Measurements from ENCODE around the gene LMLN.
"Not testable (repeated sequence)": the region's sequence is repeated elsewhere in the genome, so short reads cannot be mapped to it uniquely, and the experiment has no call there.

Gene LMLN, protein sequence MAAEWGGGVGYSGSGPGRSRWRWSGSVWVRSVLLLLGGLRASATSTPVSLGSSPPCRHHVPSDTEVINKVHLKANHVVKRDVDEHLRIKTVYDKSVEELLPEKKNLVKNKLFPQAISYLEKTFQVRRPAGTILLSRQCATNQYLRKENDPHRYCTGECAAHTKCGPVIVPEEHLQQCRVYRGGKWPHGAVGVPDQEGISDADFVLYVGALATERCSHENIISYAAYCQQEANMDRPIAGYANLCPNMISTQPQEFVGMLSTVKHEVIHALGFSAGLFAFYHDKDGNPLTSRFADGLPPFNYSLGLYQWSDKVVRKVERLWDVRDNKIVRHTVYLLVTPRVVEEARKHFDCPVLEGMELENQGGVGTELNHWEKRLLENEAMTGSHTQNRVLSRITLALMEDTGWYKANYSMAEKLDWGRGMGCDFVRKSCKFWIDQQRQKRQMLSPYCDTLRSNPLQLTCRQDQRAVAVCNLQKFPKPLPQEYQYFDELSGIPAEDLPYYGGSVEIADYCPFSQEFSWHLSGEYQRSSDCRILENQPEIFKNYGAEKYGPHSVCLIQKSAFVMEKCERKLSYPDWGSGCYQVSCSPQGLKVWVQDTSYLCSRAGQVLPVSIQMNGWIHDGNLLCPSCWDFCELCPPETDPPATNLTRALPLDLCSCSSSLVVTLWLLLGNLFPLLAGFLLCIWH

GRCh38 chr3:197959891-197960693 is at the start of gene LMLN:
TSS of gene LMLN (plus strand) at chr3:197960217. CDS start at chr3:197960246, 29 bp downstream.
- DNase-seq (ENCODE audit: low read depth in 2 of 2), result peak; percentile 91 to 92

DNA sequence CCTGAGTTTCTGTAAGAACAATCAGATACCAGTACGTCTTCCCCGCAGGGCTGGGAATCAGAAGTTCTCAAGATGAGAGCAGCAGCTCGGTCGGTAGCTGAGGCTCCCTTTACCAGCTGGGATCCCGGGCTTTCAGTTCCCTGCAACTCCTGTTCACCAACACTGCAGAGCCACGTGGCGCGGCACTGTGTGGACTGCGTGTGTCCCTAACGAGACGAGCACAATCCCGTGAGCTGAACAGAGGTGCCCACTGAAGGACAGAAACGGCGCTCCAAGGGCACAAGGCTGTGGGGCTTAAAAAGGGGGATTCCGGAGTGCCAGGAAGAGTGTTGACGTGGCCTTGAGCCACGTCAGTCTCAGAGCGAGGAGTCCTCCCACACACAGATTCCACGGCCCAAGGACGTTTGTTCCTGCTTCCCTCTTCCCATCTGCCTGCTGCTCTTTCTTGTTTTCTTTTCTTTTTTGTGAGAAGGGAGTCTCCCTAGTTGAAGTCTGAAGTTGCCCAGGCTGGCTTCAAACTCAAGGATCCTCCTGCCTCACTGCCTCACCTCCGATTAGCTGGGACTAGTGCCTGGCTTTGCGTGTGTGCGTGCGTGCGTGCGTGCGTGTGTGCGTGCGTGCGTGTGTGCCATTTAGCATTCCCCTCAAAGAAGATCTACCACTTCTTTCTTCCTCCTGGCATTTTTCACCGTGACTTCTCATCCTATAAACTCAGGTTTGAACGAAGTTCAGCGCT is 47.1 kb upstream of the LMLN start:
- no peak for DNase-seq (ENCODE audit: low read depth in 2 of 2)

- DNase-seq (ENCODE audit: low read depth in 2 of 2), result no peak
Observed at GRCh38 chr3:197913641-197914380, 46.2 kb upstream of the LMLN start.

- DNase-seq (ENCODE audit: low read depth in 2 of 2), result not testable (repeated sequence)
Observed at GRCh38 chr3:197921429-197922275, 38.4 kb upstream of the LMLN start.

- no peak for DNase-seq (ENCODE audit: low read depth in 2 of 2)
Observed at GRCh38 chr3:197926418-197926817, 33.6 kb upstream of the LMLN start.

DNA sequence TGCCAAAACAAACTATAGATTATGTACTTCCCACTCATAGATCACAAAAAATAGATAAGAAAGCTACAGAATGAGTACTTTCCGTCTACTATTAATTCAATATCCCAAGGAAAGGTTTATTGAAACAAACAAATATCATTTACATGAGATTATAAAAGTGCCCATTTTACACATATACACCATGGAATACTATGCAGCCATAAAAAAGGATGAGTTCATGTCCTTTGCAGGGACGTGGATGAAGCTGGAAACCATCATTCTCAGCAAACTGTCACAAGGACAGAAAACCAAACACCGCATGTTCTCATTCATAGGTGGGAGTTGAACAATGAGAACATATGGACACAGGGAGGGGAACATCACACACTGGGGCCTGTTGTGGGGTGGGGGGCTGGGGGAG is 32.4 kb upstream of the LMLN start:
- not testable (repeated sequence) for DNase-seq (ENCODE audit: low read depth in 2 of 2)

- no peak for DNase-seq (ENCODE audit: low read depth in 2 of 2)
Observed at GRCh38 chr3:197936819-197937384, 23.1 kb upstream of the LMLN start.

DNA sequence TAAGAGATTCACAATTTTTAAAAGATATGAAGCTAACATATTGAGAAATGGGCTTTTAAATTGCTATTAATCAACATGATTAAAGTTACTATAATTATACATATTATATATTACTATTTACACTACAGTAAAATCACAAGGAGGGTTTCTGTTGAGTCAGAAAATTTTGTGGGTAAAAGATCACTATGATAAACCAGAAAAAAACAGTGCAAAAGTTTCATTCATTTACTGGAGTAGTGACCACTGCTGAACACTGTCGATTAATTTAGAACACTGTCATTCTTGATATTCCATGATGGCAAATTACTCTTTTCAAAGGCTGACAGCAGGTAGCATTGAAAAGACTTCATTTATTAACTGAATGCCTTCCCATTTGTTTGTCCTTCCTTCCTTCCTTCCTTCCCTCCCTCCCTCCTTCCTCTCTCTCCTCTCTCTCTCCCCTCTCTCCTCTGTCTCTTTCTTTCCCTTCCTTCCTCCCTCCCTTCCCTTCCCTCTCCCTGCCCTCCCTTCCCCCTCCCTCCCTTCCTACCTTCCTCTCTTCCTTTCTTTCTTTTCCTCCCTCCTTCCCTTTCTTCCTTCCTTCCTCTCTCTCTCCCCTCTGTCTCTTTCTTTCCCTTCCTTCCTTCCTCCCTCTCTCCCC is 19.2 kb upstream of the LMLN start:
- DNase-seq (ENCODE audit: low read depth in 2 of 2), result no peak

DNA sequence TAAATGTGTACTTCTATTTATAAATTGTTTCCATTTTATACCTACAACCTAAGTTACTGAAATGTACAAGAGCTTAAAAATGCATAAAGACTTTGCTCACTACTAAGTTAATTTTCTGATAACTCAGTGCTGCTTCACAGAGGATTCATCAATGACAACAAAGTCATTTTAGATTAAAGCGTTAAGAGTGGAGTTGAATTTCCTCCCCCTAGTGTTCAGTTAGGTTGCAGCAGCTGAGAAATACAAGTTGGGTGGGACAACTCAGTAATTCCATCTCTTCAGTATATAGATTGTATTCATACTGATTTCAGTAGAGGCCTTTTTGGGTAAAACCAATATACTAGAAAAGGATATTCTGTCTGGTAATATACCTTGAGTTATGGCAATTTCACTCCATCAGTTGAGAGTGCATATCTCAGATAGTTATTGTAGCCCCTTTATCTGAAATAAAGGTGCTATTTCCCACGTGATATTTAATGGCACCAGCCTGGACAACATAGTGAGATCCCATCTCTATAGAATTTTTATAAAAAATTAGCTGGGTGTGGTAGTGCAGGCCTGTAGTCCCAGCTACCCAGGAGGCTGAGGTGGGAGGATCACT is 17.0 kb upstream of the LMLN start:
- DNase-seq (ENCODE audit: low read depth in 2 of 2), result no peak

DNA sequence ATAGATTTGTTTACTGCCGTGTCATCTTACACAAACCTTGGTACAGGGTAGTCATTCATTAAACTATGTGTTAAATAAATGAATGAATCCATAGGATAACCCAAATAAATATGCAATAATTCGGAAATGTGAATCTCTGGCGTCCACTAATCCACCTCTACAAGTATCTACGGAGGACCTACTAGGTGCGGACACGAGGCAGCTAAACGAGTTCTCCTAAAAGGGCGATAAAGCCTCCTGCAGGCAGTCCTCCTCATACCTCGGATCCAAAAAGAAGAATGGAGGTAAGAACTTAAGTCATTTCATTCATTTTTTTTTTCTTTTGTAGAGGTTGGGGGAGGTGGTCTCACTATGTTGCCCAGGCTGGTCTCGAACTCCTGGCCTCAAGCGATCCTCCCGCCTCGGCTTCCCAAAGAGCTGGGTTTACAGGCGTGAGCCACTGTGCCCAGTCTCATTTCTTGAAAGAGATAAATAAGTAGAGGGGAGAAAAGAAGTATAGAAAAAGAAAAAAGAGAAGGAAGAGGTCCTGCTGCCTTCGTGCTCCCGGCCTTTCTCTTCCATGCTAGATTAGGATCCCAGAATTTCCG is 10.7 kb upstream of the LMLN start:
- no peak for DNase-seq (ENCODE audit: low read depth in 2 of 2)

GRCh38 chr3:197949778-197950676 is 10.0 kb upstream of the LMLN start, which contains the start of gene RPL35A:
TSS of gene RPL35A (plus strand) at chr3:197950190. CDS start at chr3:197950968, 778 bp downstream.
- peak; percentile 67 to 69 for DNase-seq (ENCODE audit: low read depth in 2 of 2)

DNA sequence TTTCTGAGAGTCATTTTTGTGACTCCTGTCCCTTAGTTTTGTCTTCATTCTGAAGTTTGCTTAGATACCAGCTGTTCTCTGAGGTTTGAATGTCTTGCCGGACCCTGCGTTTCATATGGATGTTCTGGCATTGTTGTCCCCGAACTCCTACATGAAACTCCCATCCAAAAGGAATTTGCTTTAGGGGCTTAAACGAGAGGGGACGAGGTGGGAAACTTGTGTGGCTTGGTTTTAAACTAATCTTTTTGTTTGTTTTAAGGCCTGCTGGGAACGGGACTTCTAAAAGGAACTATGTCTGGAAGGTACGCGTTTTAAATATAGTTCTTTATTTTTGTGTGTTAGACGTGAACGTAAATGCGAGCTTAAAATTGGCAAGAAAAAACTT is 9.3 kb upstream of the LMLN start:
- DNase-seq (ENCODE audit: low read depth in 2 of 2), result no peak

DNA sequence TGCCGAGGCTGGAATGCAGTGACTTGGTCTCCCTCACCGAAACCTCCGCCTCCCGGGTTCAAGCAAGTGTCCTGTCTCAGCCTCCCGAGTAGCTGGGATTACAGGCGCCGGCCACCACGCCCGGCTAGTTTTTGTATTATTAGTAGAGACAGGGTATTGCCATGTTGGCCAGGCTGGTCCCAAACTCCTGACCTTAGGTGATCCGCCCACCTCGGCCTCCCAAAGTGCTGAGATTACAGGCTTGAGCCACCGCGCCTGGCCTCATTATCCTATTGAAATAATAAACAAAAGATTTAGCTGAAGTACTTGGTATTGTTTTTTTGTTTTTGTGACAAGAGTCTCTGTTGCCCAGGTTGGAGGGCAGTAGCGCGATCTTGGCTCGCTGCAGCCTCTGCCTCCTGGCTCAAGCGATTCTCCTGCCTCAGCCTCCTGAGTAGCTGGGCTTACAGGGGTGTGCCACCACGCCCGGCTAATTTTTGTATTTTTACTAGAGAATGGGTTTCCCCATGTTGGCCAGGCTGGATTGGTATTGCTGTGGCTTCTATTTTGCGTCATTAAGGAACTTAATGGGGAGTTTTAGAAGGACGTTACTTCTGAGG is 8.5 kb upstream of the LMLN start:
- DNase-seq (ENCODE audit: low read depth in 2 of 2), result no peak

DNA sequence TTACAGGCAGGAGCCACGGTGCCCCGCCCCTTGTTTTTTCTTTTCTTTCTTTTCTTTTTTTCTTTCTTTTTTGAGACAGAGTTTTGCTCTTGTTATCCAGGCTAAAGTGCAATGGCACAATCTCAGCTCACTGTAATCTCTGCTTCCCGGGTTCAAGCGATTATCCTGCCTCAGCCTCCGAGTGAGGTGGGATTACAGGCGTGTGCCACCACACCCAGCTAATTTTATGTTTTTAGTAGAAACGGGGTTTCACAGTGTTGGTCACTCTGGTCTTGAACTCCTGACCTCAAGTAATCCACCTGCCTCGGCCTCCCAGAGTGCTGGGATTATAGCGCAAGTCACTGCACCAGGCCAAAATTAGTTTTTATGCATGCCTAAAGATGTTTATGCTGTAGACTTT is 7.6 kb upstream of the LMLN start:
- DNase-seq (ENCODE audit: low read depth in 2 of 2), result no peak

DNA sequence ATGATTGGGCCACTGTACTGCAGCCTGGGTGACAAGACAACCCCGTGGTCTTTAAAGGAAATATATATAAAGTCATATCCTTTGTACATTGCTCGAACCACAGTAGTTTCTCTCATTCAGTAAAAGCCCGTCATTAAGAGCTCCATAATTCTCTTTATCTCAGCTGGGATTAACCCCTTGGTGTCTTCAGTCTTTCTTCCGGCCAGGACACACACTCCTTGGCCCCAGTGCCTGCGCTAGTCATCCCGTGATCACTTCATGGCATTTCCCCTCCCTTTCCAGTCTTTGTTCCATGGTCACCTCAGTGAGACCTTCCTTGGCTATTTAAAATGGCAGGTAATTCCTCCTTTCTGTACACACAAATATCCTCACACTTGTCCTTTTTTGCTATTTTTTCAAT is 6.7 kb upstream of the LMLN start:
- DNase-seq (ENCODE audit: low read depth in 2 of 2), result no peak

DNA sequence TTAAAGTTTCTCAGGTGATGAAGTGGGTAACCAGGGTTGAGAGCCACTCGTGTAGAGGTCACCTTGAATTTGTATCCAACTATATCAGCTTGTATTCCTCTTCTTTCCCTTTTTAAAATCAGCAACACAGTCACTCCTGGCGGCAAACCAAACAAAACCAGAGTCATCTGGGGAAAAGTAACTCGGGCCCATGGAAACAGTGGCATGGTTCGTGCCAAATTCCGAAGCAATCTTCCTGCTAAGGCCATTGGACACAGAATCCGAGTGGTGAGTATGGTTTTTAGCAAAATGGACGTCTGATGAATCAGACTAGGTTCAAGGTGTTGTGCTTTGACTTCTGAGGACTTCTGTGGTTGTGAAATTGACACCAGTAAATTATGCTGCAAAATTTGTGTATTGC is 6.1 kb upstream of the LMLN start:
- DNase-seq (ENCODE audit: low read depth in 2 of 2), result no peak
